CD8-positive, alpha-beta memory T cell (primary cell): ENCODE measurements around the gene CDCA7L. TPM values are rescaled to one million over a fixed set of nuclear protein-coding genes. Genes with fewer than 3 reads are reported as not detected.

ENCODE experiments used
- CTCF ChIA-PET: fragments of 350-600 bp; sonication (Branson Sonifier 250); formaldehyde crosslinking; loops from one replicate; lab custom pipeline; 2021; ENCODE audit warnings: antibody characterized with exemption; lab: Charles Lee
- POLR2A ChIA-PET: fragments of 350-600 bp; sonication (Branson Sonifier 250); formaldehyde crosslinking; loops from one replicate; lab custom pipeline; 2021; ENCODE audit warnings: antibody characterized with exemption; lab: Charles Lee
- DNase-seq, 5 donors: peaks; one replicate each; pipeline versions ENCODE4 v3.0.0 to v3.0.0-alpha.2; 2020 to 2022; ENCODE audit warnings: mixed read lengths in 1 of 5
- H3K27ac ChIP-seq: one replicate; pipeline ENCODE4 v1.7.0; 2013; ENCODE audit warnings: low read depth, mild to moderate bottlenecking, low read length, moderate library complexity
- H3K27me3 ChIP-seq: 2 replicates; pipeline ENCODE4 v1.7.0; 2013; ENCODE audit warnings: low read length, mild to moderate bottlenecking; ENCODE audit not compliant: insufficient read depth, poor library complexity, severe bottlenecking
- H3K36me3 ChIP-seq: 2 replicates; pipeline ENCODE4 v1.7.0; 2013; ENCODE audit warnings: mild to moderate bottlenecking, low read length, moderate library complexity; ENCODE audit not compliant: insufficient read depth
- H3K4me1 ChIP-seq: 2 replicates; pipeline ENCODE4 v1.7.0; 2013; ENCODE audit warnings: mild to moderate bottlenecking, low read length, moderate library complexity; ENCODE audit not compliant: insufficient read depth
- H3K4me3 ChIP-seq: 2 replicates; pipeline ENCODE4 v1.7.0; 2013; ENCODE audit warnings: mild to moderate bottlenecking, low read length
- H3K9me3 ChIP-seq: 2 replicates; pipeline ENCODE4 v1.7.0; 2013; ENCODE audit warnings: mild to moderate bottlenecking, low read length
- H3K27ac Mint-ChIP-seq, 8 donors: one replicate each; pipeline ENCODE4 v1.8.0; 2020 to 2021; ENCODE audit warnings: mixed read lengths in 8 of 8, mild to moderate bottlenecking in 6 of 8, inconsistent platforms in 3 of 8, moderate library complexity in 3 of 8
- H3K27me3 Mint-ChIP-seq, 2 donors: one replicate each; pipeline ENCODE4 v1.8.0; 2020 to 2021; ENCODE audit warnings: mixed read lengths in 2 of 2, mild to moderate bottlenecking in 1 of 2, moderate library complexity in 1 of 2
- H3K36me3 Mint-ChIP-seq, 3 donors: one replicate each; pipeline ENCODE4 v1.8.0; 2020 to 2021; ENCODE audit warnings: mixed read lengths in 3 of 3, inconsistent platforms in 1 of 3, mild to moderate bottlenecking in 1 of 3
- H3K4me1 Mint-ChIP-seq, 3 donors: one replicate each; pipeline ENCODE4 v1.8.0; 2020 to 2021; ENCODE audit warnings: mixed read lengths in 3 of 3, inconsistent platforms in 1 of 3, mild to moderate bottlenecking in 1 of 3
- H3K4me3 Mint-ChIP-seq, 7 donors: one replicate each; pipeline ENCODE4 v1.8.0; 2020 to 2021; ENCODE audit warnings: mixed read lengths in 7 of 7, mild to moderate bottlenecking in 6 of 7, moderate library complexity in 4 of 7, inconsistent platforms in 2 of 7
- H3K9me3 Mint-ChIP-seq, 5 donors: one replicate each; pipeline ENCODE4 v1.8.0; 2020 to 2022; ENCODE audit warnings: mixed read lengths in 5 of 5, mild to moderate bottlenecking in 3 of 5, moderate library complexity in 2 of 5, inconsistent platforms in 1 of 5
- polyA plus RNA-seq: library from polyadenylated mRNA; unstranded; fragments of 300-500 nt; fragmentation: Illumina TruSeq; gene quantifications from one replicate; pipeline ENCODE4 v1.2.3, GENCODE V29; 2021
- total RNA-seq, 2 experiments: library from RNA; stranded (reverse); gene quantifications; one replicate each; pipeline ENCODE4 v1.2.3, GENCODE V29; 2021

CDCA7L gene
- total and polyA plus RNA-seq, 3 experiments from 2014 or later: 6.5 to 75.9 (median 75.5) TPM

DNA sequence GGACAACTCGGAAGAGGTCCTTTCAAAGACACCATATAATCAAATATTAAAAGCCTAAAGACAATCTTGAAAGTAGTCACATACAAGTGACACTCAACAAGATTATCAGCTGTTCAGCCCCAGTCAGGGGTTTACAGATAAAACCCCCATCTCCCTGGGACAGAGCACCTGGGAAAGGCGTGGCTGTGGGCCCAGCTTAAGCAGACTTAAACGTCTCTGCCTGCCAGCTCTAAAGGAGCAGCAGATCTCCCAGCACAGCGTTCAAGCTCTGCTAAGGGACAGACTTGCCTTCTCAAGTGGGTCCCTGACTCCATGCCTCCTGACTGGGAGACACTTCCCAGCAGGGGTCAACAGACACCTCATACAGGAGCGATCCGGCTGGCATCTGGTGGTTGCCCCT, 18.0 kb downstream of the CDCA7L start:
- Mint-ChIP-seq H3K9me3 (peaks cover 5 to 10% (median 8%) of the 10 kb centered on the region in 5 donors), H3K27me3 (peaks cover 0 to 5% of the 10 kb centered on the region in 2 donors), H3K36me3 (peaks cover 0 to 11% (median 3%) of the 10 kb centered on the region in 3 donors), H3K27ac (no peak overlapping the region), H3K4me3 (no peak overlapping the region), H3K4me1 (no peaks in the 10 kb centered on the region)
- H3K9me3 ChIP-seq: no peaks in the 10 kb centered on the region
- ChIA-PET POLR2A (no interaction called here), CTCF (no interaction called here)
- DNase-seq: no peak
- no peak overlapping the region for H3K4me3 ChIP-seq
- no peak overlapping the region for H3K27ac ChIP-seq
- H3K4me1 ChIP-seq: no peaks in the 10 kb centered on the region
- no peaks in the 10 kb centered on the region for H3K27me3 ChIP-seq
- no peaks in the 10 kb centered on the region for H3K36me3 ChIP-seq

DNA sequence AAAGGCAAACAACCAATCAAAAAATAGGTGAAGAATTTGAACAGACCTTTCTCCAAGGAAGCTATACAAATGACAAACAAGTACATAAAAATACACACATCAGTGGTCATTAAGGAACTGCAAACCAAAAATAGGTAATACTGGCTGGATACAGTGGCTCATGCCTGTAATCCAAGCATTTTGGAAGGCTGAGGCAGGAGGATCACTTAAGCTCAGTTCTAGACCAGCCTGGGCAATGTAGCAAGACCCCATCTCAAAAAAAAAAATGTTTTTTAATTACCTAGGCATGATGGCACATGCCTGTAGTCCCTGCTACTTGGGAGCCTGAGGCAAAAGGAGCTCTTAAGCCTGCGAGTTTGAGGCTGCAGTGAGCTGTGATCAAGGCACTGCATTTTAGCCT, 19.3 kb downstream of the CDCA7L start:
- no peaks in the 10 kb centered on the region for H3K27me3 ChIP-seq
- no peak overlapping the region for H3K27ac ChIP-seq
- CTCF ChIA-PET: no interaction called here
- Mint-ChIP-seq H3K36me3 (peaks cover 0 to 6% (median 3%) of the 10 kb centered on the region in 3 donors), H3K27me3 (peaks cover 0 to 3% of the 10 kb centered on the region in 2 donors), H3K27ac (no peak overlapping the region), H3K4me3 (no peak overlapping the region), H3K4me1 (no peaks in the 10 kb centered on the region), H3K9me3 (peaks cover 5 to 9% (median 8%) of the 10 kb centered on the region in 5 donors)
- DNase-seq: no peak
- POLR2A ChIA-PET: no interaction called here
- H3K4me3 ChIP-seq: no peak overlapping the region
- no peaks in the 10 kb centered on the region for H3K9me3 ChIP-seq
- no peaks in the 10 kb centered on the region for H3K36me3 ChIP-seq
- no peaks in the 10 kb centered on the region for H3K4me1 ChIP-seq

DNA sequence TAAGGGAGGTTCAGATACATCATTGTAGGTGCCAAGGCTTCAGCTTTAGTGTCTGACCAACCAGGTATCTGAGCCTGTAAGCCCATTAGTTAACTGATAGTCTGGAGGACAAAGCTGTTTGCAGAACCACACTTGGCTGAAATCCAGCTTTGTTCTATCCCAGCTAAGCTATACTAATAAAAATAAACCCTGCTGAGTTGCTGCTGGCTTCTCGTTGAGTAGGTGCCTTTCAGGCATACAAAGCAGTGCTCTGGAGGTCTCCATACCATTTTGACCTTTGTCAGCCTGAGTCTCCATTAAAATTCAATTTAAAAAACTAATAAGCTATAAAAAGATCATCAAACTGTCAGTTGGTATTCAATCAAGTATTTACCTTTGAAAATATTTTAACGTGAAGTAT, 22.0 kb downstream of the CDCA7L start:
- peaks cover 1 to 4% of the 10 kb centered on the region in 2 donors for H3K27me3 Mint-ChIP-seq
- H3K36me3 Mint-ChIP-seq: peaks cover 0 to 4% (median 3%) of the 10 kb centered on the region in 3 donors
- no peak overlapping the region for H3K27ac ChIP-seq
- H3K4me3 Mint-ChIP-seq: no peak overlapping the region
- no peak for DNase-seq
- H3K36me3 ChIP-seq: no peaks in the 10 kb centered on the region
- no peak overlapping the region for H3K27ac Mint-ChIP-seq
- POLR2A ChIA-PET: no interaction called here
- no peak overlapping the region for H3K4me3 ChIP-seq
- CTCF ChIA-PET: no interaction called here
- peaks cover 0 to 4% (median 3%) of the 10 kb centered on the region in 5 donors for H3K9me3 Mint-ChIP-seq
- H3K4me1 ChIP-seq: no peaks in the 10 kb centered on the region
- H3K4me1 Mint-ChIP-seq: no peaks in the 10 kb centered on the region
- H3K9me3 ChIP-seq: no peaks in the 10 kb centered on the region
- H3K27me3 ChIP-seq: no peaks in the 10 kb centered on the region

DNA sequence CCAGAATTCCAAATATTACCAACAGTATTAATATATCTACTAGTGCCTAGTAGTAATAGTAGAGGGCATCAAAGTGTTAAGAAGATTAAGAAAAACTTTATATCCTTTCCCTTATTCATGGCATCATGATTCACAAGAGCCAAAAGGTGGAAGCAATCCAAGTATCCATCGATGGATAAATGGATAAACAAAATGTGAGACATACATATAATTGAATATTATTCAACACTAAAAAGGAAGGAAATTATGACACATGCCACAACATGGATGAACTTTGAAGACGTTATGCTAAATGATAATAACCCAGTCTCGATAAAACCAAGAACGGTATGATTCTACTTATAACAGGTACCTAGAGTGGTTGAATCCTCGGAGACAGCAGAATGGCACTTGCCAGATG, 23.1 kb downstream of the CDCA7L start:
- CTCF ChIA-PET: no interaction called here
- no peaks in the 10 kb centered on the region for H3K4me1 ChIP-seq
- H3K4me3 ChIP-seq: no peak overlapping the region
- POLR2A ChIA-PET: no interaction called here
- no peak for DNase-seq
- Mint-ChIP-seq H3K27me3 (peaks cover 1 to 4% of the 10 kb centered on the region in 2 donors), H3K9me3 (peaks cover 0 to 2% (median 0%) of the 10 kb centered on the region in 5 donors), H3K36me3 (peaks cover 0 to 3% (median 0%) of the 10 kb centered on the region in 3 donors), H3K27ac (no peak overlapping the region), H3K4me1 (no peaks in the 10 kb centered on the region), H3K4me3 (no peak overlapping the region)
- H3K27me3 ChIP-seq: no peaks in the 10 kb centered on the region
- H3K9me3 ChIP-seq: no peaks in the 10 kb centered on the region
- no peaks in the 10 kb centered on the region for H3K36me3 ChIP-seq
- no peak overlapping the region for H3K27ac ChIP-seq

DNA sequence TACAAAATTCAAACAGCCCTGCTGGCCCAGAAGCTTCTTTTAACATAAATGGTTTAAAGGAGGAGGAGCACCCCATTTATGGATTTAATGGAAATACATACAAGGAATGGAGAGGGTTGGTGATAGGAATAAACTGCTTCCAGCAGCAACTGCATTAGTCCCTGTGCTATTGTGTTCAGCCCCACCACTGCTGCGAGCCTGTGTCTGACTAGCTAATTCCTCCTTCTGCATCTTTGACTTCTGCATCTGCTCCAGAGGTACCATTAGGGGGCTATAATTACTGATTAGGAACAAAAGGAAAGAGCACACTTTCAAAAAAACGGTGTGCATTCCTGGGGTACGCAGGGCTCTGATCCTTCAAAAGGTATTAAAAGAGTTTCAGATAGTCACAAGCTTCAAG, 24.8 kb downstream of the CDCA7L start:
- Histone ChIP-seq H3K36me3 (no peaks in the 10 kb centered on the region), H3K4me3 (no peak overlapping the region), H3K4me1 (no peaks in the 10 kb centered on the region), H3K9me3 (no peaks in the 10 kb centered on the region), H3K27me3 (no peaks in the 10 kb centered on the region), H3K27ac (no peak overlapping the region)
- Mint-ChIP-seq H3K9me3 (no peaks in the 10 kb centered on the region), H3K27me3 (peaks cover 1 to 4% of the 10 kb centered on the region in 2 donors), H3K27ac (no peak overlapping the region), H3K4me3 (no peak overlapping the region), H3K4me1 (no peaks in the 10 kb centered on the region), H3K36me3 (no peaks in the 10 kb centered on the region)
- no peak for DNase-seq
- ChIA-PET CTCF (no interaction called here), POLR2A (no interaction called here)

DNA sequence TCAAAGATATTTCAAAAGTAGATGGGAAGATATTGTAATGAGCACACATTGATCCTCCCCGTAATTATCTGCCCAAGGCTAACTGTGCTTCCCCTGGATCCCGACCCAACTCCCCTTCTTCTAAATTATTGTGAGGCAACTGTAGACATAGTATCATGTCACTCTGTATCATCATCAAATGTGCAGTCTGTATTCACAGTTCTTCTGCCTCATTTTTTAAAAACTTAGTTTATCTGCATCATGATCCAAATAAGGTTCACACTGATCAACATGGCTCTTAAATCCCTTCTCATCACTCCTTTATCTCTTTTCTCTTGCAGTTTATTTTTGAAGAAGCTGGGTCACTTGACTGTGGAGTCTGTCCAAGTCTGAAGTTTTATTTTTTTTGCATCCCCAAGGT, 27.5 kb downstream of the CDCA7L start:
- no peaks in the 10 kb centered on the region for H3K4me1 Mint-ChIP-seq
- CTCF ChIA-PET: no interaction called here
- Histone ChIP-seq H3K4me3 (no peak overlapping the region), H3K36me3 (no peaks in the 10 kb centered on the region), H3K9me3 (no peaks in the 10 kb centered on the region), H3K27me3 (no peaks in the 10 kb centered on the region), H3K27ac (no peak overlapping the region), H3K4me1 (no peaks in the 10 kb centered on the region)
- peaks cover 0 to 4% of the 10 kb centered on the region in 2 donors for H3K27me3 Mint-ChIP-seq
- no peak for DNase-seq
- no peaks in the 10 kb centered on the region for H3K9me3 Mint-ChIP-seq
- H3K27ac Mint-ChIP-seq: no peak overlapping the region
- POLR2A ChIA-PET: no interaction called here
- H3K36me3 Mint-ChIP-seq: peaks cover 0 to 8% (median 7%) of the 10 kb centered on the region in 3 donors
- no peak overlapping the region for H3K4me3 Mint-ChIP-seq

DNA sequence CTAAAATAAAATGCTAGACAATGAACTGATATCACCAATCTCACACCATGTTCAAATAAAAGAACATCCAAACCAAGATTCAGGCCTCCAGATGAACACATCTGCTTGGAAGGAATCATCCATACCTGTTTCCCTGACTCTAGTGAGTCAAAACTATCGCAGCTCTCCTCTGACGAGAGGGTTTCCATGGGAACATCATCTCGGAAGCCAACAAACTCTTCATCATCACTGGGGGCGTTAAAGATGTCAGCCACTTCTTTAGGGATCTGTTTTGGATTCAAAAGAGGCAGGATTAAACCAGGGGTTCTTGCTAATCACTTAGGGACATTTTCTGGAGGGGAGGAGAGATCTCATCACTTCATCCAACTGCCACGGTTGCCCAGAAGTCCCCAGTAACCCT, 29.1 kb downstream of the CDCA7L start:
- CTCF ChIA-PET: no interaction called here
- H3K4me1 ChIP-seq: no peaks in the 10 kb centered on the region
- no peak for DNase-seq
- no peak overlapping the region for H3K27ac ChIP-seq
- no peaks in the 10 kb centered on the region for H3K9me3 Mint-ChIP-seq
- no peaks in the 10 kb centered on the region for H3K27me3 ChIP-seq
- no peaks in the 10 kb centered on the region for H3K4me1 Mint-ChIP-seq
- H3K36me3 ChIP-seq: no peaks in the 10 kb centered on the region
- POLR2A ChIA-PET: no interaction called here
- no peaks in the 10 kb centered on the region for H3K9me3 ChIP-seq
- no peak overlapping the region for H3K4me3 Mint-ChIP-seq
- no peak overlapping the region for H3K27ac Mint-ChIP-seq
- peaks cover 0 to 8% (median 7%) of the 10 kb centered on the region in 3 donors for H3K36me3 Mint-ChIP-seq
- peaks cover 0 to 4% of the 10 kb centered on the region in 2 donors for H3K27me3 Mint-ChIP-seq
- H3K4me3 ChIP-seq: no peak overlapping the region

DNA sequence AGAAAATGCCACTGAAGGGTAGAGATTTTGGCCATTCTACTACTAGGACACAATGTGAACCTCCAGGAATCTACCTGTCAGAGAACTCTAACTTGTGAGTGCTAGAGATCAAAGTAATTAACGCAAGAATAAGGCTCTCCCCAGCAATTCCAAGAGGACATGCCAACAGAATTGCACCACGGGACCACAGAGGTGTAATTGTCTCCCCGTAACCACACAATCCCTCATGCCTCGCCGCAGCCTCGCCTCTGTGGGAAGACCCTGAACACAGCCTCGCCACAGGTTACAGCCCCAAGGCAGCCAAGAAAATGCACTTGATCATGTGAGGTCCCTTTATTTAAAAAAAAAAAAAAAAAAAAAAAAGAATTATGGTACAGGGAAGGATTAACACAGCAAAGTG, 29.5 kb downstream of the CDCA7L start:
- Mint-ChIP-seq H3K9me3 (no peaks in the 10 kb centered on the region), H3K4me3 (no peak overlapping the region), H3K4me1 (no peaks in the 10 kb centered on the region), H3K27me3 (peaks cover 0 to 4% of the 10 kb centered on the region in 2 donors), H3K27ac (no peak overlapping the region), H3K36me3 (peaks cover 0 to 8% (median 7%) of the 10 kb centered on the region in 3 donors)
- CTCF ChIA-PET: no interaction called here
- H3K4me3 ChIP-seq: no peak overlapping the region
- H3K9me3 ChIP-seq: no peaks in the 10 kb centered on the region
- H3K4me1 ChIP-seq: no peaks in the 10 kb centered on the region
- no peak overlapping the region for H3K27ac ChIP-seq
- POLR2A ChIA-PET: no interaction called here
- no peaks in the 10 kb centered on the region for H3K27me3 ChIP-seq
- no peaks in the 10 kb centered on the region for H3K36me3 ChIP-seq
- no peak for DNase-seq

DNA sequence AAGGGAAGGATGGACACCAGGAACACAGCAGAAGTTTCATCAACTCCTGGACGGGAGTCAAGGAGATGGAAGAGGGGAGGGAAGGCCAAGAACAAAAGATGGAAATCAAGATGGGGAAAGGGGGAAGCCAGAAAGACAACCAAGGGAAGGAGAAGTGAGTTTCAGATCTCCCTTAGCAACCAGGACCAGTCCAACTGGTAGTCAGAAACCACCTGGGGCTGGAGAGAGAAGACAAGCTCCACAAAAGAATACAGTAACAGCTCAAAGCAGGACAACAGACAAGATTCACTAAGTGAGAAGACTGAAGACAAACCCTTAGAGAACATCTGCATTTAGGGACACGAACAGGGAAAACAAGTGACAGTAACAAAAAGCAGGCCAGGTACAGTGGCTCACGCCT, 30.6 kb downstream of the CDCA7L start:
- Mint-ChIP-seq H3K27me3 (peaks cover 0 to 4% of the 10 kb centered on the region in 2 donors), H3K36me3 (peaks cover 0 to 8% (median 7%) of the 10 kb centered on the region in 3 donors), H3K27ac (no peak overlapping the region), H3K4me1 (no peaks in the 10 kb centered on the region), H3K4me3 (no peak overlapping the region), H3K9me3 (no peaks in the 10 kb centered on the region)
- Histone ChIP-seq H3K27ac (no peak overlapping the region), H3K36me3 (no peaks in the 10 kb centered on the region), H3K9me3 (no peaks in the 10 kb centered on the region), H3K4me3 (no peak overlapping the region), H3K4me1 (no peaks in the 10 kb centered on the region), H3K27me3 (no peaks in the 10 kb centered on the region)
- CTCF ChIA-PET: no interaction called here
- DNase-seq: no peak
- POLR2A ChIA-PET: no interaction called here
